ENCODE data around the gene NRCAM. TPM values are rescaled to one million over a fixed set of nuclear protein-coding genes. Genes with fewer than 3 reads are reported as not detected.

Gene NRCAM
- total and polyA plus RNA-seq, 12 donors: 0.08 to 1.3 (median 0.38) TPM

GRCh38 chr7:108239501-108240225 is 216.6 kb downstream of the NRCAM start:
- TF ChIP-seq CTCF (IDR thresholded peaks at IDR 0.05): no peak
- intact Hi-C loops (cut with DNase I): no loop called here
- Histone ChIP-seq H3K27ac (no peak overlapping the region), H3K9me3 (no peaks in the 10 kb centered on the region), H3K4me1 (peaks cover 0 to 3% (median 0%) of the 10 kb centered on the region in 9 donors), H3K4me3 (no peak overlapping the region), H3K36me3 (no peaks in the 10 kb centered on the region), H3K27me3 (peaks cover 0 to 4% (median 0%) of the 10 kb centered on the region in 7 donors)
- ATAC-seq (no peak), DNase-seq (no peak)
- 49 to 52% methylated on average over 11 of the region's 11 CpGs for WGBS, 2 donors

- no peak overlapping the region for H3K27ac ChIP-seq
- H3K36me3 ChIP-seq: no peaks in the 10 kb centered on the region
- H3K9me3 ChIP-seq: no peaks in the 10 kb centered on the region
- ATAC-seq (no peak), DNase-seq (no peak)
- no peak overlapping the region for H3K4me3 ChIP-seq
- no peaks in the 10 kb centered on the region for H3K27me3 ChIP-seq
- intact Hi-C loops (cut with DNase I): no loop called here
- no peak for TF ChIP-seq CTCF (IDR thresholded peaks at IDR 0.05)
- peaks cover 0 to 3% (median 0%) of the 10 kb centered on the region in 9 donors for H3K4me1 ChIP-seq
- 33 to 39% methylated on average over 2 of the region's 2 CpGs for WGBS, 2 donors
Measured at GRCh38 chr7:108236681-108237415, 219.4 kb downstream of the NRCAM start.

GRCh38 chr7:108235451-108236061 is 220.7 kb downstream of the NRCAM start:
- WGBS, 2 donors: 64 to 80% methylated on average over 4 of the region's 4 CpGs
- Histone ChIP-seq H3K27ac (no peak overlapping the region), H3K36me3 (no peaks in the 10 kb centered on the region), H3K9me3 (no peaks in the 10 kb centered on the region), H3K4me3 (no peak overlapping the region), H3K4me1 (peaks cover 0 to 3% (median 0%) of the 10 kb centered on the region in 9 donors), H3K27me3 (no peaks in the 10 kb centered on the region)
- DNase-seq: no peak
- no peak for TF ChIP-seq CTCF (IDR thresholded peaks at IDR 0.05)
- no peak for ATAC-seq
- intact Hi-C loops (cut with DNase I): no loop called here

- no peak for TF ChIP-seq CTCF (IDR thresholded peaks at IDR 0.05)
- DNase-seq: no peak
- no peak for ATAC-seq
- Histone ChIP-seq H3K27me3 (no peaks in the 10 kb centered on the region), H3K9me3 (no peaks in the 10 kb centered on the region), H3K36me3 (no peaks in the 10 kb centered on the region), H3K4me3 (no peak overlapping the region), H3K27ac (no peak overlapping the region), H3K4me1 (peaks cover 0 to 3% (median 0%) of the 10 kb centered on the region in 9 donors)
- intact Hi-C loops (cut with DNase I): no loop called here
Measured at GRCh38 chr7:108234971-108235450, 221.2 kb downstream of the NRCAM start.
